H1 (cell line): ENCODE measurements around the gene CTH. TPM values are rescaled to one million over a fixed set of nuclear protein-coding genes. Genes with fewer than 3 reads are reported as not detected.

Source experiments
- CTCF ChIA-PET: fragments of 300-600 bp; sonication (Branson Sonifier 250); formaldehyde crosslinking; loops from one replicate; lab custom pipeline; 2021; ENCODE audit not compliant: partially characterized antibody; lab: Charles Lee
- POLR2A ChIA-PET: fragments of 300-600 bp; sonication (Branson Sonifier 250); formaldehyde crosslinking; loops from one replicate; lab custom pipeline; 2021; ENCODE audit warnings: inconsistent platforms; ENCODE audit not compliant: partially characterized antibody; lab: Charles Lee
- DNase-seq, 2 experiments: peaks; one replicate each; pipeline versions ENCODE4 v3.0.0 to v3.0.0-alpha.2; 2010 to 2022; ENCODE audit warnings: low spot score in 2 of 2, low read depth in 1 of 2, mixed read lengths in 1 of 2
- FAIRE-seq: peaks from 2 replicates; lab custom pipeline; 2011; peaks lifted over from hg19 to GRCh38; lab: Jason Lieb, UNC
- H2AFZ ChIP-seq: 2 replicates; pipeline ENCODE4 v1.8.1; 2012; ENCODE audit warnings: low read length, inconsistent platforms
- H2AK5ac ChIP-seq: 2 replicates; pipeline ENCODE4 v1.6.1; 2013; ENCODE audit warnings: low read depth, low read length
- H2BK120ac ChIP-seq: replicated peaks from 2 replicates; pipeline ENCODE3; 2013; ENCODE audit warnings: low read depth, low read length, inconsistent platforms
- H2BK12ac ChIP-seq: 2 replicates; pipeline ENCODE4 v1.6.1; 2013; ENCODE audit warnings: low read depth, low read length
- H2BK15ac ChIP-seq: 2 replicates; pipeline ENCODE4 v1.6.1; 2013; ENCODE audit warnings: low read length
- H2BK20ac ChIP-seq: 2 replicates; pipeline ENCODE4 v1.6.1; 2013; ENCODE audit warnings: low read length
- H2BK5ac ChIP-seq: 2 replicates; pipeline ENCODE4 v1.6.1; 2013; ENCODE audit warnings: low read depth, low read length
- H3K14ac ChIP-seq: 2 replicates; pipeline ENCODE4 v1.6.1; 2013; ENCODE audit warnings: inconsistent platforms; ENCODE audit not compliant: insufficient read length
- H3K18ac ChIP-seq: 2 replicates; pipeline ENCODE4 v1.6.1; 2013; ENCODE audit warnings: low read length; ENCODE audit errors: extremely low read depth
- H3K23ac ChIP-seq: 2 replicates; pipeline ENCODE4 v1.6.1; 2013; ENCODE audit warnings: inconsistent platforms; ENCODE audit not compliant: insufficient read length
- H3K23me2 ChIP-seq: 2 replicates; pipeline ENCODE4 v1.6.1; 2013; ENCODE audit warnings: low read depth, low read length
- H3K27ac ChIP-seq: 2 replicates; pipeline ENCODE4 v1.6.1; 2011; ENCODE audit warnings: low read depth, low read length, inconsistent platforms
- H3K27me3 ChIP-seq, 4 experiments: replicated peaks in 1 of 4; 1 replicate in 1 of 4; 2 replicates in 3 of 4; pipeline versions ENCODE4 v1.6.1 to v1.8.1; 2011 to 2013; ENCODE audit warnings: low read length in 3 of 4, mild to moderate bottlenecking in 3 of 4, inconsistent platforms in 2 of 4, mixed read lengths in 2 of 4, moderate library complexity in 1 of 4; ENCODE audit not compliant: control insufficient read depth in 3 of 4, insufficient read depth in 3 of 4; ENCODE audit errors: extremely low read depth in 1 of 4
- H3K36me3 ChIP-seq, 4 experiments: 2 replicates each; pipeline versions ENCODE4 v1.6.1 to v1.8.1; 2011 to 2013; ENCODE audit warnings: mild to moderate bottlenecking in 4 of 4, low read length in 3 of 4, moderate library complexity in 2 of 4, control low read depth in 1 of 4, inconsistent platforms in 1 of 4; ENCODE audit not compliant: insufficient read depth in 4 of 4, control insufficient read depth in 2 of 4
- H3K4ac ChIP-seq: replicated peaks from 2 replicates; pipeline ENCODE3; 2013; ENCODE audit warnings: low read length, low read depth, mixed read lengths, inconsistent platforms; ENCODE audit not compliant: insufficient read length
- H3K4me1 ChIP-seq, 4 experiments: replicated peaks in 1 of 4; 1 replicate in 1 of 4; 2 replicates in 3 of 4; pipeline versions ENCODE4 v1.6.1 to v1.8.1; 2011 to 2013; ENCODE audit warnings: low read length in 3 of 4, inconsistent platforms in 2 of 4, mixed read lengths in 1 of 4; ENCODE audit not compliant: insufficient read depth in 4 of 4, control insufficient read depth in 3 of 4
- H3K4me2 ChIP-seq, 2 experiments: 2 replicates each; pipeline versions ENCODE4 v1.6.1 to v1.8.1; 2011 to 2013; ENCODE audit warnings: low read depth in 2 of 2, low read length in 2 of 2, control low read depth in 1 of 2, inconsistent platforms in 1 of 2, mild to moderate bottlenecking in 1 of 2; ENCODE audit not compliant: insufficient read depth in 1 of 2
- H3K4me3 ChIP-seq, 4 experiments: fragments of 200-600, 300-600 bp in 1 of 4; sonication (generic), shearing (Covaris generic), sonication (Bioruptor Twin) in 1 of 4; 2 replicates each; pipeline versions ENCODE4 v1.5.1 to v1.8.1; 2011 to 2016; ENCODE audit warnings: low read length in 4 of 4, low read depth in 3 of 4, control low read depth in 2 of 4, inconsistent platforms in 2 of 4, mild to moderate bottlenecking in 2 of 4, mixed read lengths in 1 of 4, moderate library complexity in 1 of 4; ENCODE audit not compliant: insufficient read depth in 2 of 4; ENCODE audit errors: extremely low read depth in 1 of 4
- H3K56ac ChIP-seq: replicated peaks from 2 replicates; pipeline ENCODE3; 2013; ENCODE audit warnings: low read depth, mild to moderate bottlenecking, mixed read lengths, low read length, inconsistent platforms; ENCODE audit not compliant: insufficient read length
- H3K79me1 ChIP-seq: 2 replicates; pipeline ENCODE4 v1.6.1; 2013; ENCODE audit warnings: low read depth, low read length, control low read depth
- H3K79me2 ChIP-seq, 2 experiments: 2 replicates each; pipeline versions ENCODE4 v1.6.1 to v1.8.1; 2012 to 2013; ENCODE audit warnings: low read length in 2 of 2, mild to moderate bottlenecking in 2 of 2, inconsistent platforms in 1 of 2; ENCODE audit not compliant: insufficient read depth in 2 of 2, control insufficient read depth in 1 of 2
- H3K9ac ChIP-seq, 4 experiments: replicated peaks in 1 of 4; 1 replicate in 1 of 4; 2 replicates in 3 of 4; pipeline versions ENCODE4 v1.6.1 to v1.8.1; 2011 to 2013; ENCODE audit warnings: low read depth in 3 of 4, low read length in 3 of 4, control low read depth in 2 of 4, mild to moderate bottlenecking in 2 of 4, moderate library complexity in 2 of 4, inconsistent platforms in 1 of 4; ENCODE audit errors: extremely low read depth in 1 of 4
- H3K9me3 ChIP-seq, 2 experiments: 2 replicates each; pipeline versions ENCODE4 v1.6.1 to v1.8.1; 2012 to 2013; ENCODE audit warnings: mild to moderate bottlenecking in 2 of 2, moderate library complexity in 2 of 2, control low read depth in 1 of 2, inconsistent platforms in 1 of 2, low read depth in 1 of 2, low read length in 1 of 2, mixed read lengths in 1 of 2; ENCODE audit not compliant: insufficient read depth in 2 of 2
- H4K20me1 ChIP-seq, 2 experiments: replicated peaks in 1 of 2; 2 replicates each; pipeline versions ENCODE3 to v1.8.1; 2011 to 2013; ENCODE audit warnings: inconsistent platforms in 2 of 2, low read length in 2 of 2, mild to moderate bottlenecking in 1 of 2; ENCODE audit not compliant: insufficient read depth in 2 of 2, control insufficient read depth in 1 of 2
- H4K5ac ChIP-seq: 2 replicates; pipeline ENCODE4 v1.6.1; 2013; ENCODE audit warnings: low read length, low read depth, mixed read lengths, inconsistent platforms; ENCODE audit not compliant: insufficient read length
- H4K8ac ChIP-seq: 2 replicates; pipeline ENCODE4 v1.8.0; 2013; ENCODE audit warnings: mild to moderate bottlenecking, moderate library complexity, low read length, inconsistent platforms; ENCODE audit not compliant: insufficient read depth; ENCODE audit errors: extremely low read depth
- H4K91ac ChIP-seq: replicated peaks from 2 replicates; pipeline ENCODE3; 2013; ENCODE audit warnings: low read length, mixed read lengths, inconsistent platforms; ENCODE audit not compliant: insufficient read length
- CBX8 ChIP-seq: fragments of 300-800, 300-1000 bp; sonication (generic); IDR thresholded peaks from 2 replicates; pipeline ENCODE4 v1.7.1; 2016; ENCODE audit warnings: low read depth, low read length, borderline replicate concordance
- CEBPB ChIP-seq: IDR thresholded peaks from 2 replicates; pipeline ENCODE4 v1.6.1; 2012; ENCODE audit warnings: low read depth, low read length
- CREB1 ChIP-seq: IDR thresholded peaks from 2 replicates; pipeline ENCODE4 v1.6.1; 2012; ENCODE audit warnings: inconsistent platforms
- EP300 ChIP-seq, 2 experiments: IDR thresholded peaks; 1 replicate in 1 of 2; 2 replicates in 1 of 2; pipeline ENCODE4 v1.6.1; 2011 to 2012; ENCODE audit warnings: low read depth in 2 of 2, low read length in 2 of 2, mild to moderate bottlenecking in 2 of 2, borderline replicate concordance in 1 of 2, inconsistent platforms in 1 of 2, moderate library complexity in 1 of 2
- GTF2F1 ChIP-seq: IDR thresholded peaks from 2 replicates; pipeline ENCODE4 v1.6.1; 2012; ENCODE audit warnings: low read depth, low read length, improper control_type of control experiment, borderline replicate concordance
- NANOG ChIP-seq: IDR thresholded peaks from 2 replicates; pipeline ENCODE4 v1.6.1; 2011; ENCODE audit warnings: low read length, low read depth, mild to moderate bottlenecking, inconsistent platforms; ENCODE audit not compliant: insufficient read depth, poor library complexity, severe bottlenecking
- PHF8 ChIP-seq: fragments of 200-600 bp; sonication (generic); conservative IDR thresholded peaks from 2 replicates; pipeline ENCODE4 v1.7.1; 2012; ENCODE audit warnings: low read depth, mild to moderate bottlenecking, inconsistent platforms, low read length, moderate library complexity
- POLR2A ChIP-seq, 2 experiments: IDR thresholded peaks; 1 replicate in 1 of 2; 2 replicates in 1 of 2; pipeline ENCODE4 v1.6.1; 2011; ENCODE audit warnings: low read depth in 2 of 2, low read length in 2 of 2, mild to moderate bottlenecking in 2 of 2; ENCODE audit errors: control extremely low read depth in 1 of 2
- SP2 ChIP-seq: IDR thresholded peaks from 2 replicates; pipeline ENCODE4 v1.6.1; 2012; ENCODE audit warnings: mild to moderate bottlenecking, low read length, inconsistent platforms
- SP4 ChIP-seq: IDR thresholded peaks from 2 replicates; pipeline ENCODE4 v1.6.1; 2012; ENCODE audit warnings: low read length, inconsistent platforms
- TAF1 ChIP-seq: IDR thresholded peaks from 2 replicates; pipeline ENCODE4 v1.6.1; 2011; ENCODE audit warnings: mild to moderate bottlenecking, low read depth, low read length
- WGBS, 2 experiments: shearing (Covaris generic) in 1 of 2; methylation state at CpG; one replicate each; pipeline versions ENCODE4 v1.1.6 to v1.1.7; 2013 to 2015; ENCODE audit warnings: low lambda C conversion rate in 2 of 2, mixed read lengths in 2 of 2, inconsistent platforms in 1 of 2, low coverage in 1 of 2, missing lambda C conversion rate in 1 of 2; ENCODE audit not compliant: insufficient replicate concordance in 2 of 2, insufficient coverage in 1 of 2, insufficient read length in 1 of 2; ENCODE audit errors: extremely low coverage in 1 of 2, missing lambda C conversion rate in 1 of 2; 5-methylcytosine and 5-hydroxymethylcytosine counted together
- polyA plus RNA-seq, 7 experiments: library from polyadenylated mRNA; depleted of rRNA in 3 of 7; stranded (reverse) in 5 of 7; unstranded in 2 of 7; fragments of >200 nt in 5 of 7; fragments of 200-250 nt in 2 of 7; gene quantifications; 1 replicate in 5 of 7; 2 replicates in 1 of 7; 4 replicates in 1 of 7; pipeline versions ENCODE4 v1.2.1 to v1.2.3, GENCODE V29; 2011 to 2013; ENCODE audit warnings: missing spikeins in 2 of 7, mixed read lengths in 2 of 7
- total RNA-seq: library from RNA; stranded (reverse); fragmentation: NEBNext Ultra II Directional; extraction: Animal tissue kit (Norgen Biotek cat#: 25700); gene quantifications from 2 replicates; pipeline ENCODE4 v1.2.1, GENCODE V29; 2021

CTH gene
- total and polyA plus RNA-seq, 2 of the 8 experiments (the other 6 are each of a cell fraction or from before 2014, with no cell fraction given) = 31.7 to 33.2 TPM

DNA sequence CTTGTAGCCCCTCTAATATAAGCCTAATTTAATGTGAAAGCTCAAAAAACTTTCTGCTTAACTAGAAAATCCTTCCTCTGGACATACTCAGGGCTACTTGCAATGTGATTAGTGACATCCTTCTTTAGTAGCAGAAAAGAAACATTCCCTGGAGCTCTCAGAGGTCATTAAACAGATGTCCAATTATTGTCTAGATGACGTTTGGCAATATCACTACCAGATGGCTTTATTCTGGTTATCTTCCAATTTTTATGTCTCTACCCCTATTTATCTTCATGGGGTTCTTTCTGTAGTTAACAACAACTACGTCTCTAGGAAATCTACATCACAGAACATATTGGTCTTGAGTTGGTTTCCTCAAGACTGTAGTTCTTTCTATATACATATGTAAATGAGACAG, 44.2 kb downstream of the CTH start:
- DNase-seq = no peak
- no peaks in the 10 kb centered on the region for H4K20me1 ChIP-seq
- no peak overlapping the region for H4K91ac ChIP-seq
- no peak overlapping the region for H2BK20ac ChIP-seq
- no peak overlapping the region for H2BK12ac ChIP-seq
- H3K36me3 ChIP-seq = no peaks in the 10 kb centered on the region
- H4K5ac ChIP-seq = no peak overlapping the region
- no peak overlapping the region for H2BK5ac ChIP-seq
- H4K8ac ChIP-seq = no peak overlapping the region
- no peak overlapping the region for H2AK5ac ChIP-seq
- H2BK15ac ChIP-seq = no peak overlapping the region
- no peak overlapping the region for H3K4me2 ChIP-seq
- H3K4me3 ChIP-seq = no peak overlapping the region
- no peaks in the 10 kb centered on the region for H3K79me2 ChIP-seq
- H3K9ac ChIP-seq = no peak overlapping the region
- no peaks in the 10 kb centered on the region for H3K27me3 ChIP-seq
- H3K18ac ChIP-seq = no peak overlapping the region
- no peaks in the 10 kb centered on the region for H3K4me1 ChIP-seq
- no peak overlapping the region for H2AFZ ChIP-seq
- H3K27ac ChIP-seq = no peak overlapping the region
- CTCF ChIA-PET = no interaction called here
- no peak overlapping the region for H3K14ac ChIP-seq
- POLR2A ChIA-PET = interaction anchor here (1.5 kb wide), 1 partner anchor 43 kb away, joined by 3 read pairs; no protein-coding TSS in a partner anchor
- H3K23ac ChIP-seq = no peak overlapping the region
- no peaks in the 10 kb centered on the region for H3K9me3 ChIP-seq
- TF ChIP-seq CBX8 (no peak), GTF2F1 (no peak), TAF1 (no peak), SP2 (no peak), EP300 (IDR thresholded peaks at IDR 0.05; ENCODE audit: borderline replicate concordance in 1 of 2, low read depth in 2 of 2, low read length in 2 of 2) (no peak), NANOG (no peak), SP4 (no peak), POLR2A (IDR thresholded peaks at IDR 0.05; ENCODE audit: control extremely low read depth in 1 of 2, low read depth in 2 of 2, low read length in 2 of 2) (no peak), CREB1 (no peak), PHF8 (no peak), CEBPB (no peak)
- TF ChIP-seq, all 59 proteins: peak for 0
- FAIRE-seq = no peak
- 78% methylated on average over 2 of the region's 2 CpGs; no CpG with 5 or more reads in 1 of the 2 experiments for WGBS, 2 experiments
- H3K79me1 ChIP-seq = no peaks in the 10 kb centered on the region
- no peak overlapping the region for H3K4ac ChIP-seq
- no peak overlapping the region for H2BK120ac ChIP-seq
- H3K23me2 ChIP-seq = no peaks in the 10 kb centered on the region
- H3K56ac ChIP-seq = no peak overlapping the region
